ENCODE measurements around the gene ANAPC16.

- TF ChIP-seq POLR2A (IDR thresholded peaks at IDR 0.05; ENCODE audit: low read depth, low read length) (no peak), POLR2AphosphoS5 (IDR thresholded peaks at IDR 0.05; ENCODE audit: low read depth, low read length) (no peak), TAF1 (IDR thresholded peaks at IDR 0.05; ENCODE audit: low read depth, low read length) (no peak)
Measured at GRCh38 chr10:72263613-72264241, 47.9 kb downstream of the ANAPC16 start.

Measured in GM12891 (cell line).